GM19239 (cell line): ENCODE data around the gene PUM2.
"Not testable (repeated sequence)": the region's sequence is repeated elsewhere in the genome, so short reads cannot be mapped to it uniquely, and the experiment has no call there.

Experiments used
- DNase-seq: peaks from one replicate; pipeline ENCODE4 v3.0.0; 2011; ENCODE audit warnings: low spot score; ENCODE audit not compliant: insufficient read length
- FAIRE-seq: peaks from 2 replicates; lab custom pipeline; 2011; peaks lifted over from hg19 to GRCh38; lab: Jason Lieb, UNC

Gene PUM2

GRCh38 chr2:20350753-20351554 lies at the start of gene PUM2:
Gene PUM2 (minus strand): TSS chr2:20350844. CDS start chr2:20327360, 23,484 bp downstream.
- peak; percentile 95 for FAIRE-seq

GRCh38 chr2:20400306-20400705 lies 49.7 kb upstream of the PUM2 start:
- FAIRE-seq (no peak), DNase-seq (no peak)

More at GRCh38 chr2:20350753-20351554, at the start of gene PUM2:
- DNase-seq: peak; percentile 84

GRCh38 chr2:20398956-20399567 lies 48.4 kb upstream of the PUM2 start:
- DNase-seq: no peak

GRCh38 chr2:20397811-20398447 lies 47.3 kb upstream of the PUM2 start:
- DNase-seq: no peak
- no peak for FAIRE-seq

More at GRCh38 chr2:20398956-20399567, 48.4 kb upstream of the PUM2 start:
- FAIRE-seq: no peak

GRCh38 chr2:20396356-20397000 lies 45.8 kb upstream of the PUM2 start:
- no peak for DNase-seq

GRCh38 chr2:20393986-20394385 lies 43.3 kb upstream of the PUM2 start:
- no peak for DNase-seq
- FAIRE-seq: no peak

More at GRCh38 chr2:20396356-20397000, 45.8 kb upstream of the PUM2 start:
- FAIRE-seq: no peak

GRCh38 chr2:20391951-20392699 lies 41.5 kb upstream of the PUM2 start:
- FAIRE-seq (no peak), DNase-seq (no peak)

- FAIRE-seq (no peak), DNase-seq (no peak)
Measured at GRCh38 chr2:20390524-20391123, 40.0 kb upstream of the PUM2 start.

GRCh38 chr2:20384953-20385352 lies 34.3 kb upstream of the PUM2 start:
- FAIRE-seq (no peak), DNase-seq (no peak)

- no peak for DNase-seq
- no peak for FAIRE-seq
Measured at GRCh38 chr2:20382965-20383810, 32.5 kb upstream of the PUM2 start.

- no peak for DNase-seq
- no peak for FAIRE-seq
Measured at GRCh38 chr2:20381457-20381856, 30.8 kb upstream of the PUM2 start.

GRCh38 chr2:20378891-20379519 lies 28.4 kb upstream of the PUM2 start:
- no peak for DNase-seq
- FAIRE-seq: no peak

- FAIRE-seq (no peak), DNase-seq (no peak)
Measured at GRCh38 chr2:20378341-20378740, 27.7 kb upstream of the PUM2 start.

GRCh38 chr2:20377741-20378140 lies 27.1 kb upstream of the PUM2 start:
- no peak for DNase-seq
- no peak for FAIRE-seq

GRCh38 chr2:20374982-20375381 lies 24.3 kb upstream of the PUM2 start:
- not testable (repeated sequence) for FAIRE-seq, DNase-seq

- no peak for FAIRE-seq
Measured at GRCh38 chr2:20372896-20373640, 22.4 kb upstream of the PUM2 start.

GRCh38 chr2:20371323-20372025 lies 20.8 kb upstream of the PUM2 start:
- DNase-seq (no peak), FAIRE-seq (no peak)

More at GRCh38 chr2:20372896-20373640, 22.4 kb upstream of the PUM2 start:
- no peak for DNase-seq
